ENCODE results near the gene RAET1L.

Gene RAET1L

DNA sequence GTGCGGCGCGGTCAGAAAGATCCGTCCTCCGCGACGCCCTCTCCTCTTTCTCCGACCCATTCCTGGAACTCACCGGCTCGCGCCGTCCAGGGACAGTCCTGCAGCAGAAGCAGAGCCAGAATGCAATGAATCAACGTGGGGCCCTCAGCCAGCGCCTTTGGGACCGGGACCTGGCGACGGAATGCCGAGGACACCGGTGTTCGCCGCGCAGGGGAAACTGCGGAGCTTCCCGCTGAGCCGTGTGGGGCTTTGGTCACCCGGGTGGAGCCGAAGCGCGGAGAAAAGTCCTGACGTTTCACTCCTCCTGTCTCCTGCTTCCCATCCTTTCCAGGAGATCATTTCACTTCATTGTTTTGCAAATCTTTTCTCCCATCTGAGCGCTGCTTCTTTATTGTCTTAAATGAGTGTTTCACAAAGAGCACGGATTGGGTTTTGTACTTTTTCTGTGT lies 35.1 kb downstream of the RAET1L start:
- TF ChIP-seq, protein P1, sequence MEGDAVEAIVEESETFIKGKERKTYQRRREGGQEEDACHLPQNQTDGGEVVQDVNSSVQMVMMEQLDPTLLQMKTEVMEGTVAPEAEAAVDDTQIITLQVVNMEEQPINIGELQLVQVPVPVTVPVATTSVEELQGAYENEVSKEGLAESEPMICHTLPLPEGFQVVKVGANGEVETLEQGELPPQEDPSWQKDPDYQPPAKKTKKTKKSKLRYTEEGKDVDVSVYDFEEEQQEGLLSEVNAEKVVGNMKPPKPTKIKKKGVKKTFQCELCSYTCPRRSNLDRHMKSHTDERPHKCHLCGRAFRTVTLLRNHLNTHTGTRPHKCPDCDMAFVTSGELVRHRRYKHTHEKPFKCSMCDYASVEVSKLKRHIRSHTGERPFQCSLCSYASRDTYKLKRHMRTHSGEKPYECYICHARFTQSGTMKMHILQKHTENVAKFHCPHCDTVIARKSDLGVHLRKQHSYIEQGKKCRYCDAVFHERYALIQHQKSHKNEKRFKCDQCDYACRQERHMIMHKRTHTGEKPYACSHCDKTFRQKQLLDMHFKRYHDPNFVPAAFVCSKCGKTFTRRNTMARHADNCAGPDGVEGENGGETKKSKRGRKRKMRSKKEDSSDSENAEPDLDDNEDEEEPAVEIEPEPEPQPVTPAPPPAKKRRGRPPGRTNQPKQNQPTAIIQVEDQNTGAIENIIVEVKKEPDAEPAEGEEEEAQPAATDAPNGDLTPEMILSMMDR (IDR thresholded peaks at IDR 0.05): no peak
- TF ChIP-seq ZFX (IDR thresholded peaks at IDR 0.05; ENCODE audit: borderline replicate concordance): no peak
- no peak overlapping the region for H3K27ac ChIP-seq

DNA sequence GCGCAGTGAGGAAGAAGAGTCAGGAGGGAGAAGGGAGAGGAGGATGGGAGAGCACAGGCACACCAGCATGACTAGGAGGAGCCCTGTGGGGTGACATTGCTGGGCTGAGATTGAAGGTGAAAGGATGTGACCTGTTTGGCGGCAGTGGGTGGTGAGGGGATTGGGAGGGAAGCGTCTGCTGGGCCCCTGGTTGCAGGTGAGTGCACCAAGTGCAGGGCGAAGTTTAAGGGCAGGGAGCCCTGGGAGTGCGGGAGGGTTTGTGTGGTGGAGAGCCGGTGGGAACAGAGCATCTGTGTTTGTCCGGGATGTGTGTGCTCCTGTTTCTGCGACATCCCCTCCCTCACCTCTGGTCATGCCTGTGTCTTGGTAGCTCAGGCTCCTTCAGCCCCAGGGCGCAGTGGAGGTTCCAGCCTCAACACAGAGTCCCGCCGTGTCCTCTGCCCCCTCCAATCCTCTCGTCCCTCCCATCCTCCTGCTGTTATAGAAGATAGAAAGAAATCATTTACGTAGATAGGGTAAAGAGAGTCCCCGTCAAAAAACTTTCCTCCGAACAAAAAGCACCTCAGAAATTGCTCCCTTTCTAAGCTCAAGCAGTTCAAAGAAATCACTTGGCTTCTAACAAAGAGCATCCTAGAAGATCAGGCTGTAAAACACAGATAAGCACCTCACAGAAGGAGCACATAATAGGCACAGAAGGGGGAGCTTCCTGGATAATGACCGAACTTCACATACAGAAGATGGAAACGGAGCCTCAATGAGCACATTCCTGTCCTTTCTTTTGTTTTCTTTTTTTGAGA lies 36.6 kb downstream of the RAET1L start:
- H3K27ac ChIP-seq: no peak overlapping the region
- no peak for TF ChIP-seq ZFX (IDR thresholded peaks at IDR 0.05; ENCODE audit: borderline replicate concordance)
- TF ChIP-seq, protein P1 (IDR thresholded peaks at IDR 0.05): no peak

DNA sequence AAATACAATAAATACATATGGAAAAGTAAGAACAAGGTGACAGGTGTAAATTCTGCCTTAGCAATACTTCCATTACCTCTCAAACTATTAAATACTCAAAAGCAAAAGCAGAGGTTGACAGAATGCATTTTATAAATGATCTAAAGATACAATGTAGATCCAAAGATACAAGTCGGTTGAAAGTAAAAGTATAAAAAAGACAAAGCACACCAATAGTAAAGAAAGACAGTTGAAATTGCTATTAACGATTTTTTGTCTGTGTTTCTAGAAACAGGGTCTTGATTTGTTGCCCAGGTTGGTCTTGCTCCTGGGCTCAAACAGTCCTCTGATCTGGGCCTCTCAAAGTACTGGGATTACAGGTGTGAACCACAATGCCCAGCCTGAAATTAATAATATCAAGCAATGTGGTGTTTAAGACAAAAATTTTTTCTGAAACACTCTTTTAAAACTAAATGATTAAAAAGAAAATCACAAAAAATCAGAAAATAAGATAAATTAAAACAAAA lies 37.7 kb downstream of the RAET1L start:
- H3K27ac ChIP-seq: no peak overlapping the region
- no peak for TF ChIP-seq ZFX (IDR thresholded peaks at IDR 0.05; ENCODE audit: borderline replicate concordance)
- TF ChIP-seq, protein P1 (IDR thresholded peaks at IDR 0.05): no peak

DNA sequence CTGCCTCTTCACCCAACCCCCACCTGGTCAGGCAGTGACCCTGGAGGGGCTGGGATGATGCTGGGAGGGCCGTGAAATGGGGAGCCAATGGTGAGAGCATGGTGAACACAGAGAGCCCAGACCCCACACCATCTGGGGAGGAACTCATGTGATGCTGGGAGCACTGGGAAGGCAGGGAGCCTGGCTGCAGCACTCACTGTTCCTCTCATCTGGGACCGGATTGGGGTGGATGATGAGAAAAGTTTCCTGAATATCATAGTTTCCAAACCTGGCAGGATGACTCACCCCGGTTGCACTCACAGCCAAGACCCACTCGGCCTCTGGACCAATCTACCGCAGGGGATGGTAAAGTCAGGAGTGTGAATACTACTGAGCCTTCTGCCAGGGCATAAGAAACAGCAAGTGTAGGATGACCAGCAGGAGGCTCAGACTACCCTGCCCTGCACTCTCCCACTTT lies 39.8 kb downstream of the RAET1L start:
- TF ChIP-seq, protein P1 (IDR thresholded peaks at IDR 0.05): no peak
- no peak for TF ChIP-seq ZFX (IDR thresholded peaks at IDR 0.05; ENCODE audit: borderline replicate concordance)
- no peak overlapping the region for H3K27ac ChIP-seq

DNA sequence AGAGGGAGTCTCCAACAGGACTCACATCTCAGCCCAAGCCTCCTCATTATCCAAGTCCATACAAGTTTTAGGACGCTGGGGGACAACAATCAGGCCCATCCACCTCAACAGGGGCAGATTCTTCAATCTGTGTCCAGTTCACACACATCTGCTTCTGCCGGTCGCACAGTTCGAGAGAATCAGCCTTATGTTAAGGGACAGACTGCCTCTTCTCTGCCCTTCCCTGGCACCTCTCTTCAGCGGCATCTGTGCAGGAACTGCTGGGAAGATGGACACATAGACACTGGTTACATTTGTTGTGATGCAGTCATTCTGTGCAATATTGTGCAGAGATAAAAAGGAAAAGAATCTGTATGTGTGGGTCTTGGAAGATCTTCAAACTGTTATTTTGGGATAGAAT lies 40.6 kb downstream of the RAET1L start:
- H3K27ac ChIP-seq: no peak overlapping the region
- TF ChIP-seq ZFX (IDR thresholded peaks at IDR 0.05; ENCODE audit: borderline replicate concordance): no peak
- TF ChIP-seq, protein P1 (IDR thresholded peaks at IDR 0.05): no peak

DNA sequence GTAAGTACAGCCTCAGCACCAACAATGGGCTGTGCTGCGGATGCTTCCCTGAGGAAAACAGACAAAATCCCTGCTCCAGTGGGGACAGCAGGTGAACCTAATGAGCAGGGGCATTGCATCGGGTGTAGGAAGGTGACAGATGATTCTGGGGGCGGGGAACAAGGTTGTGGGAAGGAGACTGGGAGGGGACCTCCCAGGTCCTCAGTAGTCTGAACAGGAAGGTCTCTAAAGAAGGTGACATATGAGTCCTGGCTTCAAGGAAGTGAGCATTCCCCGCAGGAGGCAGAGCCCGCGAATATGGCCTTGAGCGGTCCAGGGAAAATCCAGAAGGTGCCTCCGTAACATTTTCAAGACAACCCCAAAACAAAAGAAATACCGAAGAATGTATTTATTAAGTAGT lies 42.2 kb downstream of the RAET1L start:
- H3K27ac ChIP-seq: no peak overlapping the region
- TF ChIP-seq, protein P1 (IDR thresholded peaks at IDR 0.05): no peak
- no peak for TF ChIP-seq ZFX (IDR thresholded peaks at IDR 0.05; ENCODE audit: borderline replicate concordance)

DNA sequence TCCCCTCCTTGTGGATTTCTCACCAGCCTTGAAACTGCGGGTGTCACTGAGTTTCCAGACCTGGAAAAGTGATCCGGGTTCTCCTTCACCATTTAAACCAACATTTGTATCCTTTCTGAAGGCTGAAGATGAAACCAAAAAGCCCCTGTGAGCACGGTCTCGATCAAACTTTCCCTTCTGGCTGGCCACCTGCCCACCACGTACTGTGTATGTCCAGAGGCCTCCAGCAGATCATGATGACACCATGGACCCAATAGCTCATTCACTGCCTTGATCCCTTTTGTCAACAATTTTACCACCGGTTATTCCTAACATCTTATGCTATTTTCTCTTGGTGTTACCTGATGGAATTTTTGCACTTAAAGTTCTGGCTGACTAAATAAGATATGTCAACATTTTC lies 46.0 kb downstream of the RAET1L start:
- TF ChIP-seq ZFX (IDR thresholded peaks at IDR 0.05; ENCODE audit: borderline replicate concordance): no peak
- TF ChIP-seq, protein P1 (IDR thresholded peaks at IDR 0.05): no peak
- no peak overlapping the region for H3K27ac ChIP-seq
